Heart left ventricle (tissue), 16 donors: ENCODE data around the gene ZNF169. TPM values are rescaled to one million over a fixed set of nuclear protein-coding genes. Genes with fewer than 3 reads are reported as not detected.
"Not testable (repeated sequence)": the region's sequence is repeated elsewhere in the genome, so short reads cannot be mapped to it uniquely, and the experiment has no call there.

Experiments
- ATAC-seq, 4 donors: fragments of 200-7000 bp; cut with Tn5 transposase; one replicate each; pipeline ENCODE4 v1.9.1; 2020 to 2022; ENCODE audit warnings: moderate library complexity in 4 of 4, mild to moderate bottlenecking in 3 of 4, moderate number of reproducible peaks in 1 of 4
- DNase-seq, 5 donors: peaks; one replicate each; pipeline ENCODE4 v3.0.0-alpha.2; 2020
- H3K27ac ChIP-seq, 12 donors: fragments of 200-600 bp; sonication (generic) in 4 of 12; one replicate each; pipeline versions ENCODE4 v1.5.0 to v1.8.0; 2016 to 2022; ENCODE audit warnings: mild to moderate bottlenecking in 2 of 12
- H3K27me3 ChIP-seq, 9 donors: fragments of 200-600 bp; sonication (generic) in 2 of 9; one replicate each; pipeline versions ENCODE4 v1.5.1 to v1.8.0; 2016 to 2022; ENCODE audit warnings: mild to moderate bottlenecking in 3 of 9
- H3K36me3 ChIP-seq, 9 donors: fragments of 200-600 bp; sonication (generic) in 2 of 9; one replicate each; pipeline versions ENCODE4 v1.5.0 to v1.8.0; 2018 to 2022; ENCODE audit warnings: mild to moderate bottlenecking in 2 of 9
- H3K4me1 ChIP-seq, 12 donors: fragments of 200-600 bp; sonication (generic) in 4 of 12; one replicate each; pipeline versions ENCODE4 v1.5.0 to v1.8.0; 2016 to 2022; ENCODE audit warnings: mild to moderate bottlenecking in 3 of 12
- H3K4me3 ChIP-seq, 12 donors: fragments of 200-600 bp; sonication (generic) in 4 of 12; one replicate each; pipeline versions ENCODE4 v1.5.0 to v1.8.0; 2017 to 2022; ENCODE audit warnings: mild to moderate bottlenecking in 9 of 12, moderate library complexity in 4 of 12
- H3K9me3 ChIP-seq, 12 donors: fragments of 200-600 bp; sonication (generic) in 4 of 12; one replicate each; pipeline versions ENCODE4 v1.5.0 to v1.8.0; 2016 to 2022; ENCODE audit warnings: mild to moderate bottlenecking in 1 of 12
- CTCF ChIP-seq, 12 donors: fragments of 200-600 bp; sonication (generic) in 4 of 12; IDR thresholded peaks; one replicate each; pipeline versions ENCODE4 v1.5.0 to v1.8.0; 2018 to 2022; ENCODE audit warnings: antibody characterized with exemption in 12 of 12, mild to moderate bottlenecking in 5 of 12
- POLR2A ChIP-seq, 2 donors: fragments of 450-650 bp; IDR thresholded peaks; one replicate each; pipeline ENCODE4 v1.6.1; 2017; ENCODE audit warnings: antibody characterized with exemption in 2 of 2, mild to moderate bottlenecking in 2 of 2, moderate library complexity in 2 of 2
- WGBS, 4 donors: extraction: QIAGEN DNeasy Blood & Tissue Kit in 2 of 4; methylation state at CpG; one replicate each; pipeline versions ENCODE4 v1.1.5 to v1.1.7; 2013 to 2018; 5-methylcytosine and 5-hydroxymethylcytosine counted together
- intact Hi-C, 10 donors: fragments of 100-400 bp; cut with DNase I; formaldehyde crosslinking; loops; one replicate each; pipeline versions ENCODE4 v1.11.1 to v1.14.2; 2022
- polyA plus RNA-seq, 2 donors: library from polyadenylated mRNA; stranded (reverse); fragments of 200-250 nt; gene quantifications; one replicate each; pipeline ENCODE4 v1.2.3, GENCODE V29; 2013
- total RNA-seq, 9 donors: library from RNA; depleted of rRNA in 2 of 9; stranded (reverse); fragments of >200 nt in 2 of 9; fragmentation: NEBNext Ultra II Directional in 3 of 9; extraction: Animal tissue kit (Norgen Biotek cat#: 25700) in 3 of 9; gene quantifications; one replicate each; pipeline versions ENCODE4 v1.1.0 to v1.2.4, GENCODE V29; 2016 to 2023
- donor health status: ischemic (EF 13 %, LVEDD 7.1; RV severe dilation, severe dysfunction).
- donor health status: healthy with polysubstance abuse.
- donor health status: DM: no; HTN: yes; CAD: no.
- donor health status: DM: no; HTN: no; CAD: no.
- donor health status: ischemic (EF 25% LVEDD 6.9; RV normal size, moderate dysfunction).
- donor health status: ischemic (EF 25% LVEDD 5.7; RV mildly dilated, moderate dysfunction).
- donor health status: healthy.
- donor health status: DM: yes; HTN: yes; CAD: no.
- donor health status: ischemic (EF 35%, LVEDD 5.7; RV mildly dilated, moderate dysfunction).
- donor health status: nonischemic (EF 11% LVEDD 7.7; RV severe dilation, severe dysfunction).
- donor health status: DM: yes; HTN: yes; CAD: no.
- donor health status: PGD.
- donor health status: ischemic (EF 29% LVEDD 5.4; RV normal size, mild dysfunction).
- donor health status: nonischemic (EF 23%, LVEDD 6.1; RV moderate dilation, normal function).

Gene ZNF169
- total and polyA plus RNA-seq, 11 donors = 0.99 to 8.7 (median 1.9) TPM

GRCh38 chr9:94212531-94212930 lies 46.6 kb upstream of the ZNF169 start:
- intact Hi-C loops = loop anchor here (2.0 to 10.0 kb wide), 9 partner anchors 40 to 530 kb away; partner anchors contain the start of gene PTPDC1 (in 1 of the 10)
- DNase-seq = no peak
- Histone ChIP-seq H3K36me3 (no peaks in the 10 kb centered on the region), H3K27me3 (no peaks in the 10 kb centered on the region), H3K4me3 (no peak overlapping the region), H3K9me3 (peaks cover 0 to 3% (median 0%) of the 10 kb centered on the region in 12 donors), H3K4me1 (peaks cover 0 to 6% (median 0%) of the 10 kb centered on the region in 12 donors), H3K27ac (no peak overlapping the region)
- ATAC-seq = no peak
- TF ChIP-seq POLR2A (IDR thresholded peaks at IDR 0.05) (no peak), CTCF (IDR thresholded peaks at IDR 0.05) (no peak)
- WGBS, 4 donors = 71 to 82% (median 76%) methylated on average over 5 of the region's 5 CpGs

- intact Hi-C loops = loop anchor here (1.0 to 10.0 kb wide), 12 partner anchors 41 to 531 kb away; partner anchors contain the start of gene PTPDC1 (in 1 of the 10)
- Histone ChIP-seq H3K36me3 (no peaks in the 10 kb centered on the region), H3K4me3 (no peak overlapping the region), H3K27me3 (no peaks in the 10 kb centered on the region), H3K27ac (no peak overlapping the region), H3K9me3 (peaks cover 0 to 3% (median 0%) of the 10 kb centered on the region in 12 donors), H3K4me1 (peaks cover 0 to 6% (median 0%) of the 10 kb centered on the region in 12 donors)
- TF ChIP-seq POLR2A (IDR thresholded peaks at IDR 0.05) = no peak
- peak; percentile 76 to 96 (median 84) for TF ChIP-seq CTCF (IDR thresholded peaks at IDR 0.05)
- DNase-seq (peak; percentile 70 to 76 (median 72)), ATAC-seq (peak; percentile 85 to 98 (median 95))
- 11 to 20% (median 15%) methylated on average over 12 of the region's 12 CpGs for WGBS, 4 donors
Observed at GRCh38 chr9:94213511-94214124, 45.5 kb upstream of the ZNF169 start.

GRCh38 chr9:94222870-94223269 lies 36.2 kb upstream of the ZNF169 start:
- TF ChIP-seq CTCF (IDR thresholded peaks at IDR 0.05) = no peak
- TF ChIP-seq POLR2A (IDR thresholded peaks at IDR 0.05) = no peak
- no peak overlapping the region for H3K27ac ChIP-seq
- DNase-seq (no peak), ATAC-seq (no peak)
- no peaks in the 10 kb centered on the region for H3K27me3 ChIP-seq
- H3K4me3 ChIP-seq = no peak overlapping the region
- H3K9me3 ChIP-seq = peaks cover 0 to 26% (median 0%) of the 10 kb centered on the region in 12 donors
- intact Hi-C loops = no loop called here
- no peaks in the 10 kb centered on the region for H3K36me3 ChIP-seq
- 79 to 91% (median 83%) methylated on average over 1 of the region's 1 CpG for WGBS, 4 donors
- H3K4me1 ChIP-seq = no peaks in the 10 kb centered on the region

- H3K36me3 ChIP-seq, H3K27me3 ChIP-seq, H3K4me3 ChIP-seq, H3K4me1 ChIP-seq, H3K27ac ChIP-seq, intact Hi-C loops, ATAC-seq, DNase-seq: not testable (repeated sequence)
- 81 to 93% (median 89%) methylated on average over 2 of the region's 2 CpGs for WGBS, 4 donors
- H3K9me3 ChIP-seq = peaks cover 0 to 44% (median 5%) of the 10 kb centered on the region in 12 donors
Observed at GRCh38 chr9:94225413-94225812, 33.7 kb upstream of the ZNF169 start.
